HepG2 (cell line): ENCODE results near the gene TM4SF1. TPM values are rescaled to one million over a fixed set of nuclear protein-coding genes. Genes with fewer than 3 reads are reported as not detected.
A peak's percentile ranks its signal among the peaks of the same experiment; 100 is the strongest.

Source experiments
- ATRX ChIP-seq: sonication (generic); formaldehyde crosslinking; IDR thresholded peaks from 2 replicates; pipeline ENCODE4 v1.4.0; 2020; ENCODE audit warnings: missing genetic modification reagents, borderline replicate concordance
- CREB1 ChIP-seq, 2 experiments: fragments of 450-650 bp in 1 of 2; IDR thresholded peaks; 2 replicates each; pipeline ENCODE4 v1.6.1; 2016 to 2017; ENCODE audit warnings: control low read depth in 1 of 2, mild to moderate bottlenecking in 1 of 2, missing compliant biosample characterization in 1 of 2, missing genetic modification characterization in 1 of 2
- FOSL2 ChIP-seq: sonication (generic); formaldehyde crosslinking; IDR thresholded peaks from 2 replicates; pipeline ENCODE4 v1.4.0; 2020; ENCODE audit warnings: missing genetic modification reagents
- HES4 ChIP-seq: sonication (generic); formaldehyde crosslinking; IDR thresholded peaks from 2 replicates; pipeline ENCODE4 v1.9.0; 2021; ENCODE audit warnings: mild to moderate bottlenecking, missing genetic modification reagents, borderline replicate concordance
- KDM5B ChIP-seq: sonication (generic); formaldehyde crosslinking; IDR thresholded peaks from 2 replicates; pipeline ENCODE4 v1.4.0; 2020; ENCODE audit warnings: missing genetic modification reagents, mild to moderate bottlenecking, borderline replicate concordance
- MED8 ChIP-seq: sonication (generic); formaldehyde crosslinking; IDR thresholded peaks from 2 replicates; pipeline ENCODE4 v1.8.1; 2023; ENCODE audit warnings: mild to moderate bottlenecking, missing genetic modification reagents; ENCODE audit not compliant: insufficient replicate concordance
- NFE2L1 ChIP-seq: sonication (generic); formaldehyde crosslinking; IDR thresholded peaks from 2 replicates; pipeline ENCODE4 v1.4.0; 2020; ENCODE audit warnings: missing genetic modification reagents, mild to moderate bottlenecking, borderline replicate concordance
- POLR2AphosphoS2 ChIP-seq: IDR thresholded peaks from 2 replicates; pipeline ENCODE4 v1.6.1; 2011; ENCODE audit warnings: low read depth, low read length, improper control_type of control experiment
- PRMT3 ChIP-seq: sonication (generic); formaldehyde crosslinking; IDR thresholded peaks from 2 replicates; pipeline ENCODE4 v1.8.1; 2022; ENCODE audit warnings: low read depth, mild to moderate bottlenecking, moderate library complexity, missing genetic modification reagents, borderline replicate concordance
- RBM22 ChIP-seq: fragments of 200-400 bp; formaldehyde crosslinking; optimal IDR thresholded peaks from 2 replicates; pipeline ENCODE3; 2017; ENCODE audit warnings: mild to moderate bottlenecking, low read length, moderate library complexity
- SNRNP70 ChIP-seq: fragments of 200-400 bp; formaldehyde crosslinking; IDR thresholded peaks from 2 replicates; pipeline ENCODE4 v1.6.1; 2017; ENCODE audit warnings: mild to moderate bottlenecking, low read depth, low read length, moderate library complexity
- SSRP1 ChIP-seq: IDR thresholded peaks from 2 replicates; pipeline ENCODE4 v1.6.1; 2016; ENCODE audit warnings: control low read depth
- ZFP62 ChIP-seq: sonication (generic); formaldehyde crosslinking; IDR thresholded peaks from 2 replicates; pipeline ENCODE4 v1.4.0; 2020; ENCODE audit warnings: missing genetic modification reagents
- ZNF496 ChIP-seq: sonication (generic); formaldehyde crosslinking; IDR thresholded peaks from 2 replicates; pipeline ENCODE4 v1.8.1; 2023; ENCODE audit warnings: mild to moderate bottlenecking, moderate library complexity, missing genetic modification reagents; ENCODE audit not compliant: insufficient replicate concordance
- ZNF510 ChIP-seq: sonication (generic); formaldehyde crosslinking; IDR thresholded peaks from 2 replicates; pipeline ENCODE4 v1.4.0; 2020; ENCODE audit warnings: low read depth, mild to moderate bottlenecking, missing genetic modification reagents
- ZNF543 ChIP-seq: sonication (generic); formaldehyde crosslinking; IDR thresholded peaks from 2 replicates; pipeline ENCODE4 v1.4.0; 2020; ENCODE audit warnings: mild to moderate bottlenecking, missing genetic modification reagents
- ZNF572 ChIP-seq: sonication (generic); formaldehyde crosslinking; IDR thresholded peaks from 2 replicates; pipeline ENCODE4 v1.5.1; 2020; ENCODE audit warnings: mild to moderate bottlenecking, missing genetic modification reagents
- ZNF577 ChIP-seq: sonication (generic); formaldehyde crosslinking; IDR thresholded peaks from 2 replicates; pipeline ENCODE4 v1.4.0; 2020; ENCODE audit warnings: mild to moderate bottlenecking, low read depth, missing genetic modification reagents, borderline replicate concordance
- ZNF747 ChIP-seq: sonication (generic); formaldehyde crosslinking; IDR thresholded peaks from 2 replicates; pipeline ENCODE4 v1.8.1; 2023; ENCODE audit warnings: missing genetic modification reagents, mild to moderate bottlenecking, borderline replicate concordance
- polyA plus RNA-seq, 8 experiments: library from polyadenylated mRNA; depleted of rRNA in 3 of 8; stranded (reverse) in 7 of 8; unstranded in 1 of 8; fragments of >200 nt; fragmentation: Illumina TruSeq in 4 of 8; extraction: Trizol in 4 of 8; gene quantifications; 2 replicates each; pipeline versions ENCODE4 v1.2.1 to v1.2.3, GENCODE V29; 2011 to 2016; ENCODE audit warnings: low read depth in 4 of 8, missing spikeins in 1 of 8, mixed read lengths in 1 of 8; ENCODE audit not compliant: insufficient read depth in 1 of 8
- total RNA-seq, 5 experiments: library from RNA; depleted of rRNA; stranded (reverse); fragments of >200 nt; fragmentation: Illumina TruSeq; extraction: Trizol; gene quantifications; 2 replicates each; pipeline ENCODE4 v1.2.3, GENCODE V29; 2016; ENCODE audit warnings: low read depth in 1 of 5
- TF ChIP-seq, protein P1 (sequence below): sonication (generic); formaldehyde crosslinking; IDR thresholded peaks from 2 replicates; pipeline ENCODE4 v1.4.0; 2020; ENCODE audit warnings: missing genetic modification reagents, borderline replicate concordance
- TF ChIP-seq, protein P2 (sequence below): sonication (generic); formaldehyde crosslinking; IDR thresholded peaks from 2 replicates; pipeline ENCODE4 v1.5.0; 2020; ENCODE audit warnings: mild to moderate bottlenecking, missing genetic modification reagents
- TF ChIP-seq, protein P3 (sequence below): sonication (generic); formaldehyde crosslinking; IDR thresholded peaks from 2 replicates; pipeline ENCODE4 v1.8.0; 2022; ENCODE audit warnings: mild to moderate bottlenecking, missing genetic modification reagents, moderate library complexity
- TF ChIP-seq, protein P4 (sequence below): sonication (generic); formaldehyde crosslinking; IDR thresholded peaks from 2 replicates; pipeline ENCODE4 v1.8.1; 2023; ENCODE audit warnings: mild to moderate bottlenecking, moderate library complexity, missing genetic modification reagents
- TF ChIP-seq, protein P5 (sequence below): IDR thresholded peaks from 2 replicates; pipeline ENCODE4 v1.6.1; 2016; ENCODE audit warnings: low read depth, control low read depth

TM4SF1 gene
- total and polyA plus RNA-seq, 2 of the 13 experiments (the other 11 are each of a cell fraction or from before 2014, with no cell fraction given), result 431 to 1,359 TPM

DNA sequence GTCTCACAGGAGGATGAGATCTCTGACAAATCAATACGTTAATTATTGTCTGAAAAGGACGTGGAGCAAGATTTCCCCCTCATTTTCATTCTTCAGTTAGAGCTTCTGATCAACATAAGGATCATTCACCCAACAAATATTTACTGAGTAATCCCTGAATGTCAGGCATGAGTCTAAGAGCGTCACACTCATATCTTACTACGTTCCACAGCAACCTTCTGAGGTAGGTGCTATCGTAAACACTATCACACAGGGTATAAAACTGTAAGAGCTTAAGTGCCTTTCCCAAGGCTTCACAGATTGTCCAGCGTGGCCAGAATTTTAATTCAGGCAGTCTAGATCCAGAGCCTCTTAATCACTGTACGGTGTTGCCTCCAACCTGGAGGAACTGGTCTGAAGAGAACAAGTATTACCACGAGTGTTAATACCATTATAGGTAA is 10.6 kb upstream of the TM4SF1 start (continued):
- TF ChIP-seq, protein P1, sequence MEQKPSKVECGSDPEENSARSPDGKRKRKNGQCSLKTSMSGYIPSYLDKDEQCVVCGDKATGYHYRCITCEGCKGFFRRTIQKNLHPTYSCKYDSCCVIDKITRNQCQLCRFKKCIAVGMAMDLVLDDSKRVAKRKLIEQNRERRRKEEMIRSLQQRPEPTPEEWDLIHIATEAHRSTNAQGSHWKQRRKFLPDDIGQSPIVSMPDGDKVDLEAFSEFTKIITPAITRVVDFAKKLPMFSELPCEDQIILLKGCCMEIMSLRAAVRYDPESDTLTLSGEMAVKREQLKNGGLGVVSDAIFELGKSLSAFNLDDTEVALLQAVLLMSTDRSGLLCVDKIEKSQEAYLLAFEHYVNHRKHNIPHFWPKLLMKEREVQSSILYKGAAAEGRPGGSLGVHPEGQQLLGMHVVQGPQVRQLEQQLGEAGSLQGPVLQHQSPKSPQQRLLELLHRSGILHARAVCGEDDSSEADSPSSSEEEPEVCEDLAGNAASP, result 0 out of 2 replicates have a peak, but pooled peaks have one; percentile 4
- TF ChIP-seq, protein P2, sequence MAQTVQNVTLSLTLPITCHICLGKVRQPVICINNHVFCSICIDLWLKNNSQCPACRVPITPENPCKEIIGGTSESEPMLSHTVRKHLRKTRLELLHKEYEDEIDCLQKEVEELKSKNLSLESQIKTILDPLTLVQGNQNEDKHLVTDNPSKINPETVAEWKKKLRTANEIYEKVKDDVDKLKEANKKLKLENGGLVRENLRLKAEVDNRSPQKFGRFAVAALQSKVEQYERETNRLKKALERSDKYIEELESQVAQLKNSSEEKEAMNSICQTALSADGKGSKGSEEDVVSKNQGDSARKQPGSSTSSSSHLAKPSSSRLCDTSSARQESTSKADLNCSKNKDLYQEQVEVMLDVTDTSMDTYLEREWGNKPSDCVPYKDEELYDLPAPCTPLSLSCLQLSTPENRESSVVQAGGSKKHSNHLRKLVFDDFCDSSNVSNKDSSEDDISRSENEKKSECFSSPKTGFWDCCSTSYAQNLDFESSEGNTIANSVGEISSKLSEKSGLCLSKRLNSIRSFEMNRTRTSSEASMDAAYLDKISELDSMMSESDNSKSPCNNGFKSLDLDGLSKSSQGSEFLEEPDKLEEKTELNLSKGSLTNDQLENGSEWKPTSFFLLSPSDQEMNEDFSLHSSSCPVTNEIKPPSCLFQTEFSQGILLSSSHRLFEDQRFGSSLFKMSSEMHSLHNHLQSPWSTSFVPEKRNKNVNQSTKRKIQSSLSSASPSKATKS, result no peak
- TF ChIP-seq ZNF572 (CRISPR knock-in tag) (no peak), KDM5B (CRISPR knock-in tag) (no peak), CREB1 (IDR thresholded peaks at IDR 0.05) (no peak), CREB1 (CRISPR knock-in tag; IDR thresholded peaks at IDR 0.05) (no peak), HES4 (CRISPR knock-in tag) (no peak), MED8 (no peak), FOSL2 (CRISPR knock-in tag) (peak; percentile 43), SSRP1 (CRISPR knock-in tag) (no peak), RBM22 (peak; percentile 67), ATRX (no peak), POLR2AphosphoS2 (no peak), NFE2L1 (CRISPR knock-in tag) (no peak), ZNF577 (CRISPR knock-in tag) (no peak), ZNF543 (CRISPR knock-in tag) (no peak), ZNF496 (CRISPR knock-in tag) (no peak), ZFP62 (CRISPR knock-in tag) (no peak), SNRNP70 (no peak), ZNF510 (CRISPR knock-in tag) (no peak), PRMT3 (CRISPR knock-in tag) (no peak), ZNF747 (no peak)
- TF ChIP-seq, protein P3, sequence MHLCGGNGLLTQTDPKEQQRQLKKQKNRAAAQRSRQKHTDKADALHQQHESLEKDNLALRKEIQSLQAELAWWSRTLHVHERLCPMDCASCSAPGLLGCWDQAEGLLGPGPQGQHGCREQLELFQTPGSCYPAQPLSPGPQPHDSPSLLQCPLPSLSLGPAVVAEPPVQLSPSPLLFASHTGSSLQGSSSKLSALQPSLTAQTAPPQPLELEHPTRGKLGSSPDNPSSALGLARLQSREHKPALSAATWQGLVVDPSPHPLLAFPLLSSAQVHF (CRISPR knock-in tag), result no peak
- TF ChIP-seq, protein P4, sequence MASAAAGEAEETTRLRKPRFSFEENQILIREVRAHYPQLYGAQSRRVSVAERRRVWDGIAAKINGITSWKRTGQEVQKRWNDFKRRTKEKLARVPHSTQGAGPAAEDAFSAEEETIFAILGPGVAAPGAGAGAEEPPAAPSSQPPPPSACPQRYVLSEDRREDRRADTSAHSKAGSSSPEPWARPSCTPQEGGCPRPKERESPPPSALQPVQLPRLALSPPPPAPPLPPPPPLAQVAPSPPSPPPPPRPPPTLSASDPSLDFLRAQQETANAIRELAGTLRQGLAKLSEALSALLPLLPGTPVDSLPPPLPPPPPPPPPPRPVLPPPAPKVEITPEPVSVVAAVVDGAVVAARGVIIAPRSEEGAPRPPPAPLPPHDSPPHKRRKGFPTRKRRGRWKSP (CRISPR knock-in tag), result no peak
- TF ChIP-seq, protein P5, sequence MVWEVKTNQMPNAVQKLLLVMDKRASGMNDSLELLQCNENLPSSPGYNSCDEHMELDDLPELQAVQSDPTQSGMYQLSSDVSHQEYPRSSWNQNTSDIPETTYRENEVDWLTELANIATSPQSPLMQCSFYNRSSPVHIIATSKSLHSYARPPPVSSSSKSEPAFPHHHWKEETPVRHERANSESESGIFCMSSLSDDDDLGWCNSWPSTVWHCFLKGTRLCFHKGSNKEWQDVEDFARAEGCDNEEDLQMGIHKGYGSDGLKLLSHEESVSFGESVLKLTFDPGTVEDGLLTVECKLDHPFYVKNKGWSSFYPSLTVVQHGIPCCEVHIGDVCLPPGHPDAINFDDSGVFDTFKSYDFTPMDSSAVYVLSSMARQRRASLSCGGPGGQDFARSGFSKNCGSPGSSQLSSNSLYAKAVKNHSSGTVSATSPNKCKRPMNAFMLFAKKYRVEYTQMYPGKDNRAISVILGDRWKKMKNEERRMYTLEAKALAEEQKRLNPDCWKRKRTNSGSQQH, result no peak
